ENCODE results near the gene TGFBR1. TPM values are rescaled to one million over a fixed set of nuclear protein-coding genes. Genes with fewer than 3 reads are reported as not detected.

Gene TGFBR1
- total and polyA plus RNA-seq, 2 experiments from 2014 or later, result 41.7 to 79.4 TPM

GRCh38 chr9:99074902-99075245 is 30.0 kb upstream of the TGFBR1 start:
- Histone ChIP-seq H3K27ac (no peak overlapping the region), H3K9me2 (replicated peaks; ENCODE audit: insufficient read depth) (no peaks in the 10 kb centered on the region)

GRCh38 chr9:99075246-99075912 is 29.5 kb upstream of the TGFBR1 start:
- no peak overlapping the region for H3K4me3 ChIP-seq
- no peaks in the 10 kb centered on the region for H3K9me2 ChIP-seq (replicated peaks; ENCODE audit: insufficient read depth)
- H3K4me2 ChIP-seq, result no peak overlapping the region
- TF ChIP-seq EZH2 (IDR thresholded peaks at IDR 0.05; ENCODE audit: borderline replicate concordance), result no peak
- TF ChIP-seq CTCF (IDR thresholded peaks at IDR 0.05; ENCODE audit: poor library complexity), result no peak
- TF ChIP-seq EZH2phosphoT487 (IDR thresholded peaks at IDR 0.05; ENCODE audit: low read depth, severe bottlenecking, unreplicated experiment), result no peak
- H4K20me1 ChIP-seq (ENCODE audit: insufficient read depth, poor library complexity, severe bottlenecking), result no peaks in the 10 kb centered on the region
- H3K79me2 ChIP-seq, result no peaks in the 10 kb centered on the region
- H3K36me3 ChIP-seq (replicated peaks; ENCODE audit: insufficient read depth, low read depth), result no peaks in the 10 kb centered on the region
- no peaks in the 10 kb centered on the region for H3K9me3 ChIP-seq (ENCODE audit: low read depth)
- peaks cover 10% of the 10 kb centered on the region for H3K4me1 ChIP-seq (ENCODE audit: insufficient read depth)
- DNase-seq (ENCODE audit: low spot score), result no peak
- no peaks in the 10 kb centered on the region for H3K27me3 ChIP-seq
- 32% methylated on average over 6 of the region's 6 CpGs for WGBS (ENCODE audit: low lambda C conversion rate, missing lambda C conversion rate)
- H2AFZ ChIP-seq, result no peak overlapping the region
- H3K27ac ChIP-seq, result no peak overlapping the region

More at GRCh38 chr9:99074902-99075245, 30.0 kb upstream of the TGFBR1 start:
- 75% methylated on average over 3 of the region's 3 CpGs for WGBS (ENCODE audit: low lambda C conversion rate, missing lambda C conversion rate)
- Histone ChIP-seq H3K9me3 (ENCODE audit: low read depth) (no peaks in the 10 kb centered on the region), H3K27me3 (no peaks in the 10 kb centered on the region), H3K36me3 (replicated peaks; ENCODE audit: insufficient read depth, low read depth) (no peaks in the 10 kb centered on the region), H3K4me1 (ENCODE audit: insufficient read depth) (peaks cover 11% of the 10 kb centered on the region), H3K4me2 (no peak overlapping the region), H4K20me1 (ENCODE audit: insufficient read depth, poor library complexity, severe bottlenecking) (no peaks in the 10 kb centered on the region), H3K4me3 (no peak overlapping the region), H3K79me2 (no peaks in the 10 kb centered on the region), H2AFZ (no peak overlapping the region)
- DNase-seq (ENCODE audit: low spot score), result no peak
- TF ChIP-seq EZH2 (IDR thresholded peaks at IDR 0.05; ENCODE audit: borderline replicate concordance) (no peak), EZH2phosphoT487 (IDR thresholded peaks at IDR 0.05; ENCODE audit: low read depth, severe bottlenecking, unreplicated experiment) (no peak), CTCF (IDR thresholded peaks at IDR 0.05; ENCODE audit: poor library complexity) (no peak)

- H3K4me2 ChIP-seq, result no peak overlapping the region
- H3K4me1 ChIP-seq (ENCODE audit: insufficient read depth), result peaks cover 7% of the 10 kb centered on the region
- no peaks in the 10 kb centered on the region for H4K20me1 ChIP-seq (ENCODE audit: insufficient read depth, poor library complexity, severe bottlenecking)
- no peaks in the 10 kb centered on the region for H3K27me3 ChIP-seq
- no peaks in the 10 kb centered on the region for H3K9me3 ChIP-seq (ENCODE audit: low read depth)
- H3K36me3 ChIP-seq (replicated peaks; ENCODE audit: insufficient read depth, low read depth), result no peaks in the 10 kb centered on the region
- 88% methylated on average over 4 of the region's 4 CpGs for WGBS (ENCODE audit: low lambda C conversion rate, missing lambda C conversion rate)
- TF ChIP-seq EZH2 (IDR thresholded peaks at IDR 0.05; ENCODE audit: borderline replicate concordance), result no peak
- TF ChIP-seq CTCF (IDR thresholded peaks at IDR 0.05; ENCODE audit: poor library complexity), result no peak
- TF ChIP-seq EZH2phosphoT487 (IDR thresholded peaks at IDR 0.05; ENCODE audit: low read depth, severe bottlenecking, unreplicated experiment), result no peak
- H3K4me3 ChIP-seq, result no peak overlapping the region
- no peak overlapping the region for H2AFZ ChIP-seq
- H3K9me2 ChIP-seq (replicated peaks; ENCODE audit: insufficient read depth), result no peaks in the 10 kb centered on the region
- no peak overlapping the region for H3K27ac ChIP-seq
- no peak for DNase-seq (ENCODE audit: low spot score)
- no peaks in the 10 kb centered on the region for H3K79me2 ChIP-seq
Observed at GRCh38 chr9:99076030-99076429, 28.9 kb upstream of the TGFBR1 start.
